NCI-H1092 (cell line): Measurements from ENCODE around the gene MED28.

Experiments used
- DNase-seq: peaks from one replicate; lab custom pipeline; 2025; lab: John Stamatoyannopoulos, UW

Gene MED28

DNA sequence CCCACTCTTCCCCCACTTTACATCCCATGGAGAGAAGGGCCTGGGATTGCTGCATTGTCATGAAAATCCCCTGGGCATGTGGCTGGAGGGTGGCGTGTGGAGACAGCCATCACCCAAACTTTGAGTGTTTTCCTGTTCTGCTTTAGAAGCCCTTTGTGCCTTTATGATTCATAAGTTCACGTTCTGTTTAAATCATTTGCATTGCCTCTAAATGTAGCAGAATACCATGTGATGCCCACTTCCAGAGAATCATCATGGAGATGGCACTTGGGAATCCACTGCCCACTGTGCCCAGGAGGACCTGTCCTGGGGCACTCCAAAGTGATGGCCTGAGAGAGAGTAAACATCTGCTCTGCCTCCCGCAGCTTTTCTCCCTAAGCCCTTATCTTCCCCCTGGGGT lies 52.8 kb downstream of the MED28 start:
- no peak for DNase-seq

DNA sequence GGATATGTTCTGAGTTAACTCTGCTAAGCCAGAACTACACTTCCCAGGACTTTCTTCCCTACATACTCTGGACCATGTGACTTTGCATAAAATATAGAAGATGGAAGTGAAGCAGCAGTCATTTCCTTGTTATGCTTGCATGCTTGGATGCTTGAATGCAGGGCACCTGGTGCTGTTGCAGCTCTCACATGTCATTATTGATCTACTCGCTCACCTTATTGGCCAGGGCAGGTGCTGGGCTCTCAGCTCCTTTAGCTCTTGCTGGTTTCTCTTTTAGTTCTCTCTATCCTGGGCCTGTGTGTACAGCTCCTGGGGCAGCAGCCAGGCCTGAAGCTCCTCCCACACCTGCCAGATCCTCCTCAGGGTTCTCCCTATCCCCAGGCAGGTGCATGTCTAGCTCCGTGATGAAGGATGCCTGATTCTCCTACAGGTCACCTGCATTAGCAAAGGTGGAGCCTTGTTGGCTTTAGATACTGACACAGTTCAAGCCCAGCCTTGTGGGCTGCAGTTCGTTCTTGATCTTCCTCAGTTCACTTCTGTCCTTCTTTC lies 53.3 kb downstream of the MED28 start:
- no peak for DNase-seq

DNA sequence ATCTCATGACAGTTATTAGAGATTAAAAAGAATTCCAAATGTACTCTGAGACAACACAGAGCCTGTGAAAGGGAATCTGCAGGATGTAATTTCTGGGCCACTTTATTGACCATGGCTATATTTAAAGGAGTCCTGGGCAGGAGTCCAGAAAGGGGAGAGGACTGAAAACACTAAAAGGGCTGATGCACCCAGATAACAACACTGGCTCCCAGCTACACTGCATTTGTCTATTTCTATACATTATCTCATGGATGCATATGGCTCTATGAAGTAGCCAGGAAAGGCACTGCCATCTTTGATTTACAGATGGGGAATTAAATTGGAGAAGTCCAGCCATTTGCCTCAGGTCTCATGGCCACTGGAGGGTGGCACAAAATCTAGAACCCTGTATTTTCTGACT lies 56.0 kb downstream of the MED28 start:
- DNase-seq, result no peak

DNA sequence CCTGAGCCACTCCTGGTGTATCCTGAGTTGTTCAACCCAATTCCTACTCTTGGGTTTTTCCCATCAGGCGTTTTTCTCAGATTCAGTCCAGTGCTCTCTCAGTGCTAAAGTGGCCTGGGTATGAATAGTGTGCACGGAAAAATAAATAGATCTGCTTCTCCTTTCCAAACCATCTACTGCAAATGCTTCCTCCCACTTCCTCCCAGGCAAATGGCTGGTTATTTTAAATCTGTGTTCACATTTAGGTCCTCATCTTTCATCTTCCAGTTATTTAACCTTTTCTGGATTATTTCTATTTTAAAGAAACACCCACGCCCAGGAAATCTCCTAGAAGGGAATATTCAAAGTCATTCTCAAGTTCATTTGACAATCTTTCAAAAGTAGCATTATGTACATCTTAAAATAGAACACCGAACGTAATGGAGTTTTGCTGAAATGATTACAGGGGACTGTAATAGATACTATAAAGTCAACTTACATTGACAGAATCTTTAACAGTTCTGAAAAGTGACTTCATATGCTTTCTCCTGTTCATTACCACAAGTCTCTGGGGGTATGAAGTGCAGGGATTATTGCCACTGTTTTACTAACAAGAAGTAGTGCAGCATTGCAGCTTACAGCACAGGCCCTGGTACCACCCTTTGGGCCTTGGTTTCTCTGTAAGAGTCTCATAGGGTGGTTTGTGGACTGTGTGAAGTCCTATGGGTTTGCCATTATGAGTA lies 66.3 kb downstream of the MED28 start:
- DNase-seq, result no peak

DNA sequence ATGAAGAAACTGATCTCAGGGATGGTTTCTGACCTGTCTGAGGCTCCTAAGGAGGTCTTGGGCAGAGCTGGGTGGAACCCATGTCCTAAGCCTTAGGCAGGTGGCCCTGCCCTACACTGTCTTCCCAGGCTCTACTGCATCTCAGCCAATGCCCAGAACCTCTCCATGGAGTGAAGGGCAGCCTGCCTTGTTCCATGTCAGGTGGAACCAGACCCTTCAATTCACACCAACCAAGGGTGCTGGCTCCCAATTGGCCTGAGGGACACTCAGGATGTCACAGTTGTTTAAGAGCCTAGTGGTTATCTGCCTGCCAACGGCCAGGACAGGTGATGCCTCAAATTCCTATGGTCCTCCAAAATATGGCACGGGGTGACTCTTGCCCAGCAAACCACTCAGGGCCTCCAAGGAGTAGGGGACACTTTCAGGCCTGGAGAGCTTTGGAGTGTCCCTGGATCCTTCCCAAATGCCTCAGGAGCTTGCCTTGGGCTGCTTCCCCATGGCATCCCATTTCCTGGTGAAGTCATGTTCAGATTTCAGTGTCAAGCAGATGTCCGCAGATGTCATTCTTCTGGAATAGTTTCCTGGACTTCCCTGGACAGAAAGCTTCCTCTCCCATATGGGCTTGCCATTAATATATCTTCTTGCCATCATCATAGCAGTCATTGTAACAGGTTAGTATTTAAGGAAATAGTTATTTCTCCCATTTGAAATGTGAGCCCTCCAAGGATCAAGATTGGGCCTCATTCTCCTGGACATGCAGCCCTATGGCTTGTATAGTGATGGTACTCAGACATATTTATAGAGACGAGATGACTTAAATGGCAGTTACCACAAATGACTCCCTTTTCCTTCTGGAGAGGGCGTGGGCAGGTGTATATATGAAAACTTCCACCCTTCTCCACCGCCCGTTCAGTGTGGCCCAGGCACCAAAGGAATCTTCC lies 67.1 kb downstream of the MED28 start:
- DNase-seq, result no peak

DNA sequence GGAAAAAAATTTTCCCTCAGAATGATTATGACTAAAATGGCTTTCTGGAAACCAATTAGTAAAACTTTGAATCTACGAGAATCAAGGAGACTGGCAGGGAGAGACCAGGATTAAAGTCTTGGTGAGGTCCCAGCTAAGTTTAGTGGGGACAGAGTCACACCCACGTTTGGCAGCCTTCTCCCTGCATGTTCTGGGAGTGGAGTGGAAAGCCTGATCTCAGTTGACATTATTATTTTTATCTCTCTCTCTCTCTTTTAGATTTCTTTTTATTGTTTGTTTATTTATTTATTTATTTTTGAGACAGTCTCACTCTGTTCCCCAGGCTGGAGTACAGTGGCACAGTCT lies 67.8 kb downstream of the MED28 start:
- no peak for DNase-seq
